ENCODE data around the gene SSMEM1.

The SSMEM1 gene

GRCh38 chr7:130210181-130210935 is 2.7 kb downstream of the SSMEM1 start:
- H3K4me3 ChIP-seq (ENCODE audit: low read depth, low read length): no peak overlapping the region
- peak; percentile 69 for DNase-seq (ENCODE audit: low read depth)
- no peak for TF ChIP-seq CTCF (conservative IDR thresholded peaks at IDR 0.05; ENCODE audit: low read depth, low read length)

DNA sequence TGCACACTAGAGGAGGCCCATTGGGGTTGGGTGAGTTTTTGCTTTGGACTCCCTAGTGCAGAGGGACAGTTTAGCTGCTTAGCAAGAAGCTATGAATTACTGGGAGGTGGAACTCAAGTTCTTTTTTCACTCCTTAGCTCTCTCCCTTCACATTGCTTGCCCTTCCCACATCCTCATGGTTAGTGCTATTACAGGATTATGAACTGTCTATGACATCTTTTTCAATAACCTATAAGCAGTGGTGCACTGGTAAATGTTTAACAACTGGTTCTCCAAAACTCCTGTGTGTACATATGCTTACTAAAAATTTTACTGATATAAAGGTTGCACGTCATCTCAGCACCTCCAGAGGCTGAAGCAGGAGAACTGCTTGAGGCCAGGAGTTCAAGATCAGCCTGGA is 6.2 kb downstream of the SSMEM1 start:
- H3K4me3 ChIP-seq (ENCODE audit: low read depth, low read length): no peak overlapping the region
- no peak for DNase-seq (ENCODE audit: low read depth)
- no peak for TF ChIP-seq CTCF (conservative IDR thresholded peaks at IDR 0.05; ENCODE audit: low read depth, low read length)

GRCh38 chr7:130216025-130216424 is 8.4 kb downstream of the SSMEM1 start:
- TF ChIP-seq CTCF (conservative IDR thresholded peaks at IDR 0.05; ENCODE audit: low read depth, low read length): no peak
- H3K4me3 ChIP-seq (ENCODE audit: low read depth, low read length): no peak overlapping the region
- DNase-seq (ENCODE audit: low read depth): no peak

- no peak overlapping the region for H3K4me3 ChIP-seq (ENCODE audit: low read depth, low read length)
- DNase-seq (ENCODE audit: low read depth): no peak
- TF ChIP-seq CTCF (conservative IDR thresholded peaks at IDR 0.05; ENCODE audit: low read depth, low read length): peak; percentile 7
These were observed 9.1 kb downstream of the SSMEM1 start for GRCh38 chr7:130216750-130217149.

DNA sequence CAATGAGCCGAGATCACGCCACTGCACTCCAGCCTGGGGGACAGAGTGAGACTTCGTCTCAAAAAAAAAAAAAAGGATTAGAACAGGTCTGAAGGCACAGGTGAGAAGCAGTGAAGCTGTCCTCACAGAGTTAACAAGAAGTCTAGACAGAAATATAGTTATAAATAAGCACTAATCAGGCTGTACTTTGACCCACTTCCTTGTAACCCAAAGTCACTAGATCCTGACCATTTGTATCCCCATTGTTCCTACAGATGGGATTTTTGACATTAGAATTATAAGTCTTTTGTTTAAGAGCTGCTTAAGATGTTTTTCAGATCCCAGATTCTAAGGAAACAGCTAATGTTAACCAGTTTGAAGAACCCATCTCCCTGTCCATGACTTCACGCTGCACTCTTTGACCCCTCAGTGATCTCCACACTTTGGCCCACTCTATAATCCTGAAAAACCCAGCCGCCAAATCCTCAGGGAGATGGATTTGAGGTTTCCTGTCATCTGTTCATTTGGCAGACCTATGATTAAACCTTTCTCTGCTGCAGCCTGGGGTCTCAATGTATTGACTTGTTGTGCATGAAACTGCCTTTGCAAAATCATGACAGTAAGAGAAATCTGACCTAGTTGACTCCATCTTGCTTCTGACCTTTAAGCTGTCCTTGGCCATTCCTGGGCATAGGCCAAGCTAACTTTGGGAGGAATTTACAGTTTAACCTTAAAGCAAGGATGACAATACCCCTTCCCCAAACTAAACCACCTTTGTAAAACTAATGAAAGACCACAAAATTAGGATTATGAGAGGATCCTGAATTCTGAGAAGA is 11.4 kb downstream of the SSMEM1 start:
- DNase-seq (ENCODE audit: low read depth): no peak
- H3K4me3 ChIP-seq (ENCODE audit: low read depth, low read length): no peak overlapping the region
- no peak for TF ChIP-seq CTCF (conservative IDR thresholded peaks at IDR 0.05; ENCODE audit: low read depth, low read length)

DNA sequence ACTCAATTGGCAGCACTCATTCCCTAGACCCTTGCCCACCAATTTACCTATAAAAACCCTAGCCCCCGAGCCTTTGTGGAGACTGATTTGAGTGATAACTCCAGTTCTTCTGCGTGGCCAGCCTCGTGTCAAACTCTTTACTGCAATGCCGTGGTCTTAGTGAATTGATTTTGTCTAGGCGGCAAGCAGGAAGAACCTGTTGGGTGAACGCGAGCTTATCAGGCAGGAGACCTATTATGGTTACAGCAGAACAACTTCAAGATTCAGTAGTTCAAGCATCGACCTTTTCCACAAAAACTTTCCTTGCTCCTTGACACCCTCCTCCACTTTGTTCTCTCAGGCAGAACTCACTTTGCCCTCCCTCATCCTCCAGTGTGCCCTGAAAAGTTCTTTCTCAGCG is 12.2 kb downstream of the SSMEM1 start:
- TF ChIP-seq CTCF (conservative IDR thresholded peaks at IDR 0.05; ENCODE audit: low read depth, low read length): no peak
- DNase-seq (ENCODE audit: low read depth): no peak
- H3K4me3 ChIP-seq (ENCODE audit: low read depth, low read length): no peak overlapping the region

All from choroid plexus epithelial cell (primary cell).